Aorta (tissue), 5 donors: ENCODE data around the gene OLFML1. TPM values are rescaled to one million over a fixed set of nuclear protein-coding genes. Genes with fewer than 3 reads are reported as not detected.
A peak's percentile ranks its signal among the peaks of the same experiment; 100 is the strongest.

Source experiments
- ATAC-seq: fragments of 200-7000 bp; cut with Tn5 transposase; one replicate; pipeline ENCODE4 v1.9.1; 2022; ENCODE audit warnings: moderate library complexity; ENCODE audit not compliant: low FRiP score
- DNase-seq, 2 donors: peaks; one replicate each; pipeline ENCODE4 v3.0.0-alpha.2; 2020
- H3K27ac ChIP-seq, 2 donors: one replicate each; pipeline ENCODE4 v1.5.1; 2013; ENCODE audit warnings: low read length in 2 of 2, mild to moderate bottlenecking in 2 of 2, moderate library complexity in 2 of 2, control low read depth in 1 of 2, inconsistent platforms in 1 of 2, low read depth in 1 of 2
- H3K27me3 ChIP-seq, 2 donors: one replicate each; pipeline ENCODE4 v1.6.1; 2013; ENCODE audit warnings: control low read depth in 1 of 2, low read length in 1 of 2, mild to moderate bottlenecking in 1 of 2, moderate library complexity in 1 of 2; ENCODE audit not compliant: insufficient read depth in 2 of 2, control insufficient read depth in 1 of 2
- H3K36me3 ChIP-seq, 2 donors: one replicate each; pipeline ENCODE4 v1.6.1; 2013; ENCODE audit warnings: control low read depth in 1 of 2, low read length in 1 of 2, mild to moderate bottlenecking in 1 of 2; ENCODE audit not compliant: insufficient read depth in 2 of 2, control insufficient read depth in 1 of 2
- H3K4me1 ChIP-seq, 2 donors: one replicate each; pipeline ENCODE4 v1.6.1; 2013; ENCODE audit warnings: low read length in 2 of 2, control low read depth in 1 of 2, mild to moderate bottlenecking in 1 of 2, moderate library complexity in 1 of 2; ENCODE audit not compliant: insufficient read depth in 2 of 2, control insufficient read depth in 1 of 2
- H3K4me3 ChIP-seq, 2 donors: one replicate each; pipeline ENCODE4 v1.5.1; 2013; ENCODE audit warnings: low read length in 2 of 2, control low read depth in 1 of 2, mild to moderate bottlenecking in 1 of 2
- H3K9me3 ChIP-seq: one replicate; pipeline ENCODE4 v1.6.1; 2013; ENCODE audit warnings: mild to moderate bottlenecking, low read length; ENCODE audit not compliant: control insufficient read depth
- WGBS, 2 donors: extraction: QIAGEN DNeasy Blood & Tissue Kit; methylation state at CpG; one replicate each; pipeline ENCODE4 v1.1.7; 2013; 5-methylcytosine and 5-hydroxymethylcytosine counted together
- intact Hi-C, 2 donors: fragments of 100-400 bp; cut with DNase I; formaldehyde crosslinking; loops; one replicate each; pipeline versions ENCODE4 v1.14.2 to v1.15.0; 2022
- polyA plus RNA-seq, 2 donors: library from polyadenylated mRNA; stranded (reverse); fragments of 200-250 nt; gene quantifications; one replicate each; pipeline ENCODE4 v1.2.3, GENCODE V29; 2013
- total RNA-seq, 2 donors: library from RNA; stranded (reverse); fragmentation: NEBNext Ultra II Directional; extraction: Animal tissue kit (Norgen Biotek cat#: 25700); gene quantifications; one replicate each; pipeline ENCODE4 v1.2.1, GENCODE V29; 2021
- donor health status: healthy with polysubstance abuse.
- donor health status: Bipolar disorder and iron deficiency.
- donor health status: DM: no; HTN: no; CAD: no.
- donor health status: DM: no; HTN: no; CAD: no.
- donor health status: DM: yes; HTN: yes; CAD: no.

OLFML1 gene
- total and polyA plus RNA-seq, 4 donors: 4.9 to 41.0 (median 18.1) TPM

DNA sequence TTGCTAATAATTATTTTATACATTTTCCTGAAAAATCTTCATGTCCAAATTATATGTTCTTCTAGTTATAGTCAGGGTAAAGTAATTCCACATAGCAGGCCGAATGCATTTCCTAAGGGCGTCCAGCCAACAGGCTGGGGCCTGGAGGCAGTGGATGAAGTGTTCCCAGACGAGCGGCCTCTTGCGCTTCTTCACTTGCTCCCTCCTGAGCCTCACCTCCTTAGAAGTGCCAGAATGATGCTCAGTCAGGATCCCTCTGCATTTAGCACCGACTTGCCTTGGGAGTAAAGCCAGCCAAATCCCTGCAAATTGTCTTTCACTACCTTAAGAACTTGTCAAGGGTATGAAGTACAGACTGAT lies 1.5 kb downstream of the OLFML1 start:
- H3K4me3 ChIP-seq: peak overlapping the region in 1 of 2 donors; percentile 10
- peaks cover 0 to 5% of the 10 kb centered on the region in 2 donors for H3K36me3 ChIP-seq
- no peaks in the 10 kb centered on the region for H3K9me3 ChIP-seq
- H3K27me3 ChIP-seq: no peaks in the 10 kb centered on the region
- WGBS, 2 donors: 9 to 10% methylated on average over 6 of the region's 6 CpGs
- ATAC-seq: no peak
- intact Hi-C loops: no loop called here
- H3K27ac ChIP-seq: no peak overlapping the region
- H3K4me1 ChIP-seq: peaks cover 0 to 4% of the 10 kb centered on the region in 2 donors
- no peak for DNase-seq

DNA sequence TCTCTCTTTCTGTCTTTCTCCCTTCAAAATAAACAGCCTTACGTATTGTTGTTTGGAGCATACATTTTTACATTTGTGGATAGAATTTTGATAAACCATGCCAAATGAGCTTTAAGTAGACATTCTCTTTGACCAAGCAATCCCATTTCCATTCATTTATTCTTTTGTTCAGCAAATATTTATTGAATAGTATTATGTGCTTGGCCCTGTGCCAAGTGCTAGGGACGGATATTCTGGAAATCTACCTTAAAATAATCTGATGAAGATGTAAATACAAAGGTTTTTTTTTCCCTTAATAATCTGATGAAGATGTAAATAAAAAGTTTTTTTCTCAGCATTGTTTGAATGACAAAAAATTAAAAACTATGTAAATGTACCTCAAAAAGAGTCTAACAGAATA lies 2.1 kb downstream of the OLFML1 start:
- intact Hi-C loops: no loop called here
- no peak overlapping the region for H3K4me3 ChIP-seq
- ATAC-seq (no peak), DNase-seq (no peak)
- 19 to 26% methylated on average over 2 of the region's 2 CpGs for WGBS, 2 donors
- no peak overlapping the region for H3K27ac ChIP-seq
- H3K27me3 ChIP-seq: no peaks in the 10 kb centered on the region
- peaks cover 0 to 5% of the 10 kb centered on the region in 2 donors for H3K36me3 ChIP-seq
- H3K4me1 ChIP-seq: peaks cover 0 to 4% of the 10 kb centered on the region in 2 donors
- H3K9me3 ChIP-seq: no peaks in the 10 kb centered on the region

DNA sequence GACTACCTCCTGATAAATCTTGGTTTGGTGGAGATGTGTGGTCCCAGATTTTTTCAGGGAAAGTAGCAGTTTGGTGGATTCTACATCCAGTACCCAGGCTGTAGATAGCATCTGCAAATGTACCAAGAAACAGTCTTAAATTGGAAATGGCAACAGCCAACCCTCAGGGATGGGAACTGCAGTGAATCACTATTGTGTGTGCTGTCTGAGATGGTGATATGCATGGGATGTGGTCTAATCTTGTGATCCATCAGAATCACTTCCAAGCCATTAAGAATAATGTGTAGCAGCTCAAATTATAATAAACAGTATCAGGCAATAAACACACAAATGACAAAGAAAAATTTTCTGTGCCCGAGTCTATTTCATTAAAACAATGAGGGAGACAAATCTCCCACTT lies 3.4 kb downstream of the OLFML1 start:
- H3K4me3 ChIP-seq: no peak overlapping the region
- H3K27me3 ChIP-seq: no peaks in the 10 kb centered on the region
- peaks cover 0 to 5% of the 10 kb centered on the region in 2 donors for H3K36me3 ChIP-seq
- H3K27ac ChIP-seq: no peak overlapping the region
- WGBS, 2 donors: 96 to 100% methylated on average over 1 of the region's 1 CpG
- H3K9me3 ChIP-seq: no peaks in the 10 kb centered on the region
- peaks cover 0 to 4% of the 10 kb centered on the region in 2 donors for H3K4me1 ChIP-seq
- intact Hi-C loops: no loop called here
- DNase-seq: no peak
- ATAC-seq: no peak

DNA sequence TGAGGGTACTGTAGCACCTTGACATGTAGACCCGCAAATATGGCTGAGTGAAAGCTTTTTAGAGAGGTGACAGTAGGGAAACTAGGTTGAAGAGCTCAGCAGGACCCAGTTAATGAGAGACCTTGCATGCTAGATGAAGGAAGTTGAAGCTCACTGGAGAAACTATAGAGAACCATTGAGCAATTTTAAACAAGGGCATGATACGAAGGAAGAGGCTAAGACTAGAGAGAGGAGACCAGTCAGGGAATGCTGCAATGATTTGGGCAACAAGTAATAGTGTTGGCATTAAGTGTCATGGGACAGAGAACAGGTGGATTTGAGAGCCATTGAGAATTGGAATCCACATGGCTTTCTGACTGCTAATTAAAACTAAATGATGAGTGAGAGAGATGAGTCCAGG lies 4.1 kb downstream of the OLFML1 start:
- Histone ChIP-seq H3K9me3 (no peaks in the 10 kb centered on the region), H3K27me3 (no peaks in the 10 kb centered on the region), H3K4me1 (peaks cover 0 to 4% of the 10 kb centered on the region in 2 donors), H3K27ac (no peak overlapping the region), H3K36me3 (peaks cover 0 to 5% of the 10 kb centered on the region in 2 donors), H3K4me3 (no peak overlapping the region)
- DNase-seq (no peak), ATAC-seq (no peak)
- 95% methylated on average over 2 of the region's 2 CpGs for WGBS, 2 donors
- intact Hi-C loops: no loop called here

DNA sequence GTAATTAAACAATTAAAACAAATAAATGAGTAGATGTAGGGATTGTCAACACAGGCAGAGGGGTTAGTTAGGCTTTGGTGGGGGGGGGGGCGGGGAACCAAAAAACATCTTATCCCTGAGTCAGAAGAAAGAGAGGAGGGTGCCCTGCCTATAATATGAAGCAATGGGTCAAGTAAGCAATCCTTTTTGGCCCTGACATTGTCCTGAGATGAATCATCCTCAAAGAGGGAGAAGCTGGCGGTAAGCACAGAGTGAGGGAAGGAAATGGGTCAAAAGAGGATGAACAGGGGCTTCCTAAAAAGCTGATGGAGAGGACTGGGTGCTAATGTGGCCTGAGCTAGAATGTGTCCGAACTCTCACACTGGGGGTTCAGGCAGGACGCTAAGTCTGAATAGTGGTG lies 4.7 kb downstream of the OLFML1 start:
- no peak for DNase-seq
- WGBS, 2 donors: 78 to 84% methylated on average over 4 of the region's 4 CpGs

DNA sequence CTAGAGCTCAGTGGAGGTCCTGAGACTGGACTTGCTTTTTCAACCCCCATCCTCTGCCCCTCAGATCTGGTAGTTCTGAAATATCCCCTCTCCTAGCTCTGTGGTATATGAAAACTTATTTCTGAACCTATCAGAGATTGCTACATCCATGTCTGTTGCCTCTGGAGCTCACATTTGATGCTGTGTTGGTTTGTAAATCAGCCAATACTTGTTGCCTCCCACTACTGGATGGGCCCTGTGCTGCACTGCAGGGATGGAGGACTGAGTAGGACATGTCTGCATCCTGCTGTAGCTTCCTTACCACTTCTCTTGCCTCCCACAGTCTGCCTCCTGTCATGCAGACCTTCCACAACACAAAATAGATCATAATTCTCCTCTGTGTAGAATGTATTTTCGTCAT lies 5.2 kb downstream of the OLFML1 start:
- intact Hi-C loops: no loop called here
- ATAC-seq (peak; percentile 29), DNase-seq (no peak)
- no peak overlapping the region for H3K27ac ChIP-seq
- WGBS, 2 donors: 88 to 89% methylated on average over 1 of the region's 1 CpG
- H3K27me3 ChIP-seq: no peaks in the 10 kb centered on the region
- H3K4me3 ChIP-seq: no peak overlapping the region
- H3K36me3 ChIP-seq: peaks cover 2 to 5% of the 10 kb centered on the region in 2 donors
- peaks cover 0 to 4% of the 10 kb centered on the region in 2 donors for H3K4me1 ChIP-seq
- H3K9me3 ChIP-seq: no peaks in the 10 kb centered on the region

More for the DNA sequence above, 4.7 kb downstream of the OLFML1 start:
- Histone ChIP-seq H3K36me3 (peaks cover 2 to 5% of the 10 kb centered on the region in 2 donors), H3K27me3 (no peaks in the 10 kb centered on the region), H3K4me3 (no peak overlapping the region), H3K4me1 (peaks cover 0 to 4% of the 10 kb centered on the region in 2 donors), H3K9me3 (no peaks in the 10 kb centered on the region), H3K27ac (no peak overlapping the region)
- ATAC-seq: peak; percentile 27
- intact Hi-C loops: no loop called here

DNA sequence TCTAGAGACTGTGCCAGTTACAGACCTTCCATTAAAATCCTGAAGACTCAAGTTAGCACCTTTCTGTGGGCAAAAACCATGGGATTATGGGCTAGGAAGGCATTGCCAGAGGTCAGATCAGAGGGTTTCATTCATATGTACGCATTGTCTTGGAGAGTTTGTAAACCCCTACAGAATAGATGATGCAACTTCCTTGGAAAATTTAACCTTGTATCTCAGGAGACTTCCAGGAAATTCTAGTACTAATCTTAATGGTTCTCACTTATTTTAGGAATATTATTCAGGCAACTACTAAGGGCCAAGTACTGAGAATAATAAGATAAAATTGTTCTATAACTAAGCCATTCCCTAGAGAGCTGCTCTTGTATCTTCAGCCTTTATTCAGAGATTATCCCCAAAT lies 6.9 kb downstream of the OLFML1 start:
- no peaks in the 10 kb centered on the region for H3K9me3 ChIP-seq
- peaks cover 0 to 4% of the 10 kb centered on the region in 2 donors for H3K4me1 ChIP-seq
- peaks cover 2 to 5% of the 10 kb centered on the region in 2 donors for H3K36me3 ChIP-seq
- DNase-seq (no peak), ATAC-seq (no peak)
- intact Hi-C loops: no loop called here
- H3K27me3 ChIP-seq: no peaks in the 10 kb centered on the region
- H3K4me3 ChIP-seq: no peak overlapping the region
- no peak overlapping the region for H3K27ac ChIP-seq
- WGBS, 2 donors: 87 to 94% methylated on average over 1 of the region's 1 CpG

DNA sequence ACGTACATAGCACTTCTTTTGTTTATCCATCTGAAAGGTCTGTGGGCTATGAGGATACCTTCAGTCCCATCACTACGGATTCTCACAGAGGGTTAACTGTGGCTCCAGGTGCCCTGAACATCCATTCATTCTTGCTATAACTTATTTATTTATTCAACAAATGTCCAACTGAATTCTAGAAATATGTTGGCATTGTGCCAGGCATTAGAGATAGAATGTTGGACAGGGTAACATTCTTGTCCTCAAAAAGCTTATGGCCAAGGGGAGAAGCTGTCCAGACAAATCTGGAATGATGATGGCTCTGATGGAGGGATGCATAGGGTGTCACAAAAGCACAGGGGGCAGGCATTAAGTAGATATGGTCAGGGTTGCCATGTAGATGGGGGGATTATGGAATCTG lies 8.4 kb downstream of the OLFML1 start:
- DNase-seq: no peak
- Histone ChIP-seq H3K4me3 (no peak overlapping the region), H3K27me3 (no peaks in the 10 kb centered on the region), H3K9me3 (no peaks in the 10 kb centered on the region), H3K27ac (no peak overlapping the region), H3K36me3 (peaks cover 1 to 3% of the 10 kb centered on the region in 2 donors), H3K4me1 (no peaks in the 10 kb centered on the region)
- intact Hi-C loops: no loop called here
- 83 to 94% methylated on average over 2 of the region's 2 CpGs for WGBS, 2 donors
- no peak for ATAC-seq

DNA sequence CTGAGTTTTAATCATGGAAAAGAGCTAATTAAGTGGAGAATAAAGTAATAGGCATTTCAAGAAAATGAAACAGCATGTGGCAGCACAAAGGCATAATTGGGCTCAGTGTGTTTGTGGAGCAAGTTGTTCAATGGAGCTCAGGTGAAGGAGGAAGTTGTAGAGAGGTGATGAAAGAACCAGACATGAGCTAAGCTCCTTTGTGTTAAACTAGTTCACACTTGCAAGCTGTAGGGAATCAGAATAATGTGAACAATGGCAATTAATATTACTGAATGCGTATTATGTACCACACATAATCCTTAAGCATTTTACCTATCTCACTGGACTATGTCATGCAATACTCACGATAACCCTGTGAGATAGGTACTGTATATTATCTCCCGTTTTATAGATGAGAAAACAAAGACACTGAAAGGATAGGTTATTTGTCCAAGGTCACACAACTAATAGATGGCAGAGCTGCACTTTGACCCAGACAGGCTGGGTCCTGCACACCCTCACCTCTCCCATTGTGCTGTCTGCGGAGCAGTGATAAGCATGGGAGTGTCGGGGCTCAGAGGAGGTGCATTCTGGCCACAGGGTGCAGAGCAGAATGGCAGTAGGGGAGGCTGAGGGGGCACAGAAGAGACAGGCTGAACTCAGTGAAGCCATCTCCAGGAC lies 8.9 kb downstream of the OLFML1 start:
- no peaks in the 10 kb centered on the region for H3K9me3 ChIP-seq
- H3K27me3 ChIP-seq: no peaks in the 10 kb centered on the region
- H3K27ac ChIP-seq: no peak overlapping the region
- H3K4me1 ChIP-seq: no peaks in the 10 kb centered on the region
- DNase-seq: no peak
- 93 to 96% methylated on average over 5 of the region's 5 CpGs for WGBS, 2 donors
- H3K36me3 ChIP-seq: peaks cover 0 to 4% of the 10 kb centered on the region in 2 donors
- no peak for ATAC-seq
- intact Hi-C loops: no loop called here
- H3K4me3 ChIP-seq: no peak overlapping the region
